Smooth muscle cell (in vitro differentiated cells): ENCODE measurements around the gene PRCD. TPM values are rescaled to one million over a fixed set of nuclear protein-coding genes. Genes with fewer than 3 reads are reported as not detected.

Source experiments
- DNase-seq: peaks from one replicate; lab custom pipeline; 2025; ENCODE audit not compliant: unreplicated experiment; lab: John Stamatoyannopoulos, UW
- H2AFZ ChIP-seq: fragments of 200-600 bp; sonication (generic); 2 replicates; pipeline ENCODE4 v1.6.0; 2016; ENCODE audit warnings: antibody characterized with exemption, low read depth, mild to moderate bottlenecking
- H3F3A ChIP-seq: fragments of 200-600 bp; sonication (generic); 2 replicates; pipeline ENCODE4 v1.6.0; 2017; ENCODE audit warnings: antibody characterized with exemption, low read depth
- H3K27ac ChIP-seq: fragments of 200-600 bp; sonication (generic); 2 replicates; pipeline ENCODE4 v1.5.1; 2016; ENCODE audit warnings: low read depth, mild to moderate bottlenecking
- H3K27me3 ChIP-seq: fragments of 200-600 bp; sonication (generic); 2 replicates; pipeline ENCODE4 v1.6.1; 2016; ENCODE audit warnings: low read depth, mild to moderate bottlenecking
- H3K36me3 ChIP-seq: fragments of 200-600 bp; sonication (generic); 2 replicates; pipeline ENCODE4 v1.5.1; 2016; ENCODE audit warnings: low read depth
- H3K4me1 ChIP-seq: fragments of 200-600 bp; sonication (generic); 2 replicates; pipeline ENCODE4 v1.5.1; 2016; ENCODE audit warnings: low read depth
- H3K4me2 ChIP-seq: fragments of 200-600 bp; sonication (generic); 2 replicates; pipeline ENCODE4 v1.6.0; 2016; ENCODE audit warnings: mild to moderate bottlenecking
- H3K4me3 ChIP-seq: fragments of 200-600 bp; sonication (generic); 2 replicates; pipeline ENCODE4 v1.5.1; 2016; ENCODE audit warnings: mild to moderate bottlenecking
- H3K79me2 ChIP-seq: fragments of 200-600 bp; sonication (generic); 2 replicates; pipeline ENCODE4 v1.6.0; 2016; ENCODE audit warnings: low read depth, mild to moderate bottlenecking
- H3K9ac ChIP-seq: fragments of 200-600 bp; sonication (generic); 2 replicates; pipeline ENCODE4 v1.6.0; 2016; ENCODE audit warnings: low read depth
- H3K9me3 ChIP-seq: fragments of 200-600 bp; sonication (generic); replicated peaks from 2 replicates; pipeline ENCODE4 v1.5.1; 2016; ENCODE audit warnings: low read depth
- H4K20me1 ChIP-seq: fragments of 200-600 bp; sonication (generic); 2 replicates; pipeline ENCODE4 v1.6.0; 2016; ENCODE audit warnings: low read depth
- WGBS: methylation state at CpG from one replicate; pipeline ENCODE4 v1.1.7; 2016; ENCODE audit warnings: low lambda C conversion rate; 5-methylcytosine and 5-hydroxymethylcytosine counted together
- polyA plus RNA-seq: library from polyadenylated mRNA; unstranded; fragments of >200 nt; fragmentation: Nextera tagmentation; extraction: Ambion mirVana; gene quantifications from 2 replicates; pipeline ENCODE4 v1.2.1, GENCODE V29; 2016
- total RNA-seq: library from RNA; depleted of rRNA; stranded (reverse); fragments of >200 nt; gene quantifications from 2 replicates; pipeline ENCODE4 v1.2.3, GENCODE V29; 2014
- TF ChIP-seq, protein P1 (sequence below): fragments of 200-600 bp; sonication (generic); IDR thresholded peaks from 2 replicates; pipeline ENCODE4 v1.5.1; 2017; ENCODE audit warnings: borderline replicate concordance, mild to moderate bottlenecking, antibody characterized with exemption; ENCODE audit not compliant: insufficient read depth, poor library complexity, severe bottlenecking

The PRCD gene
- total and polyA plus RNA-seq, 2 experiments from 2014 or later, result 0.31 to 5.8 TPM

DNA sequence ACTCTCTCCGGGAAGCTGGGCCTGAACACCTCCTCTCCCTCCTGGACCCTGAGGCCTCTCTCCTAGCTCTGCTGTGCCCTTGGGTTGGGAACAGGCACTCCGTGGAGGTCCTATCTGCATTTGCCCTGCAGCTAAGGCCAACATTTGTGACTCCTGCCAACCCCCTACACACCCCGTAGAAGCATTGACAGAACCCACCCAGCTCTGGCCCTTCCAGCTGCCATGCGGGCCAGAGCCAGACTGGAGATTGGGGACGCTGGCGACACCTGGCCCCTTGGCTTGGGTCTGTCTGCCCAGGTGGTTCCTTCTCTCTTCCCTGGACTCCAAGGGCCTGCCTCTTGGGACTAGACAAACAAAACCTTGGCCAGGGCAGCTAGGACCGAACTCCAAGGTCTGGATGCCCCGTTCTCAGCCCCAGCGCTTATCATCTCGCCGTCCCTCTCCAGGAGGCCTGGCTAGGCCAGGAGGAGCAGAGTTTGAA lies 38.0 kb upstream of the PRCD start:
- H3K4me3 ChIP-seq, result peak overlapping the region; percentile 67
- H3K4me2 ChIP-seq, result peak overlapping the region; percentile 94
- H3K9ac ChIP-seq, result no peak overlapping the region

DNA sequence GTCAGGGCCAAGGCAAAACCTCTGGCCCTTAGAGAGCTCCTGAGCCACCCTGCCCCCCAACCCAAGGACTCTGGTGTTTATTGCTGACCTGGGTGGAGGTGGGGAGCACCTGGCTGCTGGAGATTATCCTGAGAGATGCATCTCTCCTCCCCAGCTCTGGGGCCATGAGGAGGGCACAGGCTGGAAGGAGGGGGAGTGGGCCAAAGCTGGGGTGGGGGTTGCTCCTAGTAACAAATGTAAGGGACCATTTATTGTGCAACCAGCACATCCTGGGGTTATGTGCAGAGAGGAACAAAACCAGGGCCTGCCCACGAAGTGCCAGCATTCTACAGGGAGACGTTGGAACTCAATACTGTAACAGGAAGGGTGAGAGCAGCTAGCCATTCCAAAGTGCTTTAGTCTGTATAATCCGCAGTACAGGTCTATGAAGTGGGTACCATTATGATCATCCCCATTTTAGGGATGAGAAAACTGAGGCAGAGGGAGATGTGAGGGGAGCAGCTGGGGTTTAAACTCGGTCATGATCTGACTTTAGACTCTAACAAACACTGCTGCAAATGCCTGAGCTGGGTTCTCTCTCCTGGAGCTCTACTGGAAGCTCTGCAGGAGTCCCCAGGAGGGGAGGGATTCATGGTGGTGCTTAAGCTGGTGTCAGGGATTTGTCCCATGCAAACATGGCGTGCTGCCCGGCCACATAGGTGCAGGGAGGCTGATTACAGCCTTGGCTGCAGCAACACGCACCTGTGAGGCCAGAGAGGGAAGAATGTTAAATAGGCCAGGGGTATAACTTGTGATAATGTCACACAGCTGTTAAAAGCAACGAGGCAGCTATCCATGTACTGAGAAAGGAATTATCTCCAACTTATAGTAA lies 37.3 kb upstream of the PRCD start:
- Histone ChIP-seq H3K9ac (no peak overlapping the region), H2AFZ (no peak overlapping the region), H3F3A (no peaks in the 10 kb centered on the region), H3K9me3 (no peaks in the 10 kb centered on the region), H4K20me1 (peaks cover 4% of the 10 kb centered on the region), H3K27me3 (peaks cover 9% of the 10 kb centered on the region), H3K79me2 (no peaks in the 10 kb centered on the region), H3K36me3 (no peaks in the 10 kb centered on the region), H3K27ac (no peak overlapping the region), H3K4me1 (peaks cover 16% of the 10 kb centered on the region), H3K4me2 (no peak overlapping the region), H3K4me3 (no peak overlapping the region)
- 91% methylated on average over 8 of the region's 8 CpGs for WGBS
- DNase-seq, result no peak
- TF ChIP-seq, protein P1, sequence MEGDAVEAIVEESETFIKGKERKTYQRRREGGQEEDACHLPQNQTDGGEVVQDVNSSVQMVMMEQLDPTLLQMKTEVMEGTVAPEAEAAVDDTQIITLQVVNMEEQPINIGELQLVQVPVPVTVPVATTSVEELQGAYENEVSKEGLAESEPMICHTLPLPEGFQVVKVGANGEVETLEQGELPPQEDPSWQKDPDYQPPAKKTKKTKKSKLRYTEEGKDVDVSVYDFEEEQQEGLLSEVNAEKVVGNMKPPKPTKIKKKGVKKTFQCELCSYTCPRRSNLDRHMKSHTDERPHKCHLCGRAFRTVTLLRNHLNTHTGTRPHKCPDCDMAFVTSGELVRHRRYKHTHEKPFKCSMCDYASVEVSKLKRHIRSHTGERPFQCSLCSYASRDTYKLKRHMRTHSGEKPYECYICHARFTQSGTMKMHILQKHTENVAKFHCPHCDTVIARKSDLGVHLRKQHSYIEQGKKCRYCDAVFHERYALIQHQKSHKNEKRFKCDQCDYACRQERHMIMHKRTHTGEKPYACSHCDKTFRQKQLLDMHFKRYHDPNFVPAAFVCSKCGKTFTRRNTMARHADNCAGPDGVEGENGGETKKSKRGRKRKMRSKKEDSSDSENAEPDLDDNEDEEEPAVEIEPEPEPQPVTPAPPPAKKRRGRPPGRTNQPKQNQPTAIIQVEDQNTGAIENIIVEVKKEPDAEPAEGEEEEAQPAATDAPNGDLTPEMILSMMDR, result no peak

More for the DNA sequence above, 38.0 kb upstream of the PRCD start:
- Histone ChIP-seq H3K9me3 (no peaks in the 10 kb centered on the region), H3K4me1 (peaks cover 16% of the 10 kb centered on the region), H3K79me2 (no peaks in the 10 kb centered on the region), H4K20me1 (peaks cover 4% of the 10 kb centered on the region), H3F3A (no peaks in the 10 kb centered on the region), H3K27me3 (peaks cover 2% of the 10 kb centered on the region), H2AFZ (peak overlapping the region; percentile 26), H3K27ac (no peak overlapping the region), H3K36me3 (no peaks in the 10 kb centered on the region)
- 76% methylated on average over 11 of the region's 11 CpGs for WGBS
- TF ChIP-seq, protein P1, result no peak
- DNase-seq, result no peak

DNA sequence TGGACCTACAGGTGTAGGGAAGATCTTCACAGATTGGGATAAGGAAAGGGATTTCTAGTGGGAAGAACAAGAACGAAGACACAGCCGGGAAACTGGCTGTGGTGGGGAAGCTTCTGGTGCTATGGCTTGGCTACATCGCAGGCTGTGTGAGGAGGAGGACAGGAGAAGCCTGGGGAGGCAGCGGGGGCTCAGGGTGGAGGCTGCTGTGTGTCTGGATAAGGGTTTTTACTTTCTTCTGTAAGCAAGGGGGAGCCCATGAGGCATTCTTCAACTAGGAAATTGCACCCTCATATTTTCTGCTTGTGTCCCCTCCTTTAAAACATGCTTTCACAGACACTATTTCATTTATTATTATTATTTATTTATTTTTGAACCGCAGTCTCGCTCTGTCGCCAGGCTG lies 35.7 kb upstream of the PRCD start:
- no peak for DNase-seq
- 73% methylated on average over 7 of the region's 7 CpGs for WGBS

More for the DNA sequence above, 35.7 kb upstream of the PRCD start:
- H3K27ac ChIP-seq, result no peak overlapping the region
- no peaks in the 10 kb centered on the region for H3K9me3 ChIP-seq
- peaks cover 11% of the 10 kb centered on the region for H3K27me3 ChIP-seq
- H3K4me3 ChIP-seq, result no peak overlapping the region
- TF ChIP-seq, protein P1, result no peak
- H3K4me1 ChIP-seq, result peaks cover 16% of the 10 kb centered on the region
- peaks cover 4% of the 10 kb centered on the region for H4K20me1 ChIP-seq
- H3K36me3 ChIP-seq, result no peaks in the 10 kb centered on the region
- H3F3A ChIP-seq, result no peaks in the 10 kb centered on the region
- H3K79me2 ChIP-seq, result no peaks in the 10 kb centered on the region
- H2AFZ ChIP-seq, result no peak overlapping the region
- H3K9ac ChIP-seq, result no peak overlapping the region
- no peak overlapping the region for H3K4me2 ChIP-seq
